Effector memory CD8-positive, alpha-beta T cell (primary cell): ENCODE data around the gene APOL6.
"Not testable (repeated sequence)": the region's sequence is repeated elsewhere in the genome, so short reads cannot be mapped to it uniquely, and the experiment has no call there.

Source experiments
- ATAC-seq: fragments of 150-1000 bp; cut with Tn5 transposase; replicated peaks from 2 replicates; pipeline ENCODE4 v1.10.0; 2021; ENCODE audit warnings: mild to moderate bottlenecking, moderate library complexity
- DNase-seq, 3 experiments: peaks; one replicate each; pipeline ENCODE4 v3.0.0; 2021
- H3K27ac Mint-ChIP-seq, 2 donors: one replicate each; pipeline ENCODE4 v1.8.0; 2022; ENCODE audit warnings: mild to moderate bottlenecking in 2 of 2, mixed read lengths in 2 of 2, moderate library complexity in 2 of 2
- H3K27me3 Mint-ChIP-seq, 2 donors: one replicate each; pipeline ENCODE4 v1.8.0; 2022; ENCODE audit warnings: mixed read lengths in 2 of 2
- H3K36me3 Mint-ChIP-seq: one replicate; pipeline ENCODE4 v1.8.0; 2022; ENCODE audit warnings: mild to moderate bottlenecking, moderate library complexity, mixed read lengths; ENCODE audit not compliant: insufficient read depth
- H3K4me1 Mint-ChIP-seq, 2 donors: one replicate each; pipeline ENCODE4 v1.8.0; 2022; ENCODE audit warnings: low read depth in 2 of 2, mixed read lengths in 2 of 2
- H3K4me3 Mint-ChIP-seq, 2 donors: one replicate each; pipeline ENCODE4 v1.8.0; 2022; ENCODE audit warnings: mild to moderate bottlenecking in 2 of 2, mixed read lengths in 2 of 2, moderate library complexity in 2 of 2
- H3K9me3 Mint-ChIP-seq, 2 donors: one replicate each; pipeline ENCODE4 v1.8.0; 2022; ENCODE audit warnings: mixed read lengths in 2 of 2

The APOL6 gene

DNA sequence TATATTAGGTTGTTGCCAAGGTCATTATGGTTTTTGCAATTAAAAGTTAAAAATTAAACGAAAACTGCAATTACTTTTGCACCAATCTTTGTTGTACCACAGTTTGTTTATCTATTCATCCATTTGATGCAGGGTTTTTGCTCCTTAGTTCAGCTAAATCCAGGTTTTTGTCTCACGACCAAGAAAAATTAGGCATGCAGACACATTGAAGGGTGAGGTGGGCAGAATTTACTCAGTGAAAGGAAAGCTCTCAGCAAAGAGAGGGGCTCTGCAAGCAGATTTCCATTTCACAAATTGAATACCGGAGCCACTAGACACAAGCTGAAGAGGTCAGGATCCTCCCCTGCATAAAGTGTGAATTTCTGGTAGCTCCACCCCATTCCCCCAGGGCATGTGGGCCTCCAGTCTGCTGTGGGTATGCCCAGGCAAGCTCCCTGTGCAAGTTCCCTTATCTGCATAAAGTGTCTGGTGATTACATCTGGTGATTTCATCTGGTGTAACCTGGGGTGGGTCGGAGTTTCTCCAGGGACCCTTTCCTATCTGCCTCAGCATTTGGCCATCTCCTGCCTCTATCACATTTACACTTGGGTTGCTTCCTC is 33.3 kb downstream of the APOL6 start:
- no peaks in the 10 kb centered on the region for H3K9me3 Mint-ChIP-seq

DNA sequence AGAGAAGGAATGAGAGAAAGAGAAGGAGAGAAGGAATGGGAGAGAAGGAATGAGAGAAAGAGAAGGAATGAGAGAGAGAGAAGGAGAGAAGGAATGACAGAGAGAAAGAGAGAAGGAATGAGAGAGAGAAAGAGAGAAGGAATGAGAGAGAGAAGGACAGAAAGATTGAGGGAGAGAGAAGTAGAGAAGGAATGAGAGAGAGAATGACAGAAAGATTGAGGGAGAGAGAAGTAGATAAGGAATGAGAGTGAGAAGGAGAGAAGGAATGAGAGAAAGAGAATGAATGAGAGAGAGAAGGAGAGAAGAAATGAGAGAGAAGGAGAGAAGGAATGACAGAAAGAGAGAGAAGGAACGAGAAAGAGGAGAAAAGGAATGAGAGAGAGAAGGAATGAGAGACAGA is 35.3 kb downstream of the APOL6 start:
- Mint-ChIP-seq H3K4me3 (no peak overlapping the region), H3K9me3 (no peaks in the 10 kb centered on the region), H3K27ac (peak overlapping the region in 1 of 2 donors; percentile 63), H3K4me1 (peaks cover 0 to 4% of the 10 kb centered on the region in 2 donors), H3K27me3 (peaks cover 0 to 12% of the 10 kb centered on the region in 2 donors), H3K36me3 (peaks cover 6% of the 10 kb centered on the region)
- ATAC-seq = no peak
- DNase-seq = no peak

More for the DNA sequence above, 33.3 kb downstream of the APOL6 start:
- ATAC-seq (no peak), DNase-seq (no peak)
- peaks cover 9% of the 10 kb centered on the region for H3K36me3 Mint-ChIP-seq
- H3K27me3 Mint-ChIP-seq = peaks cover 0 to 12% of the 10 kb centered on the region in 2 donors
- H3K27ac Mint-ChIP-seq = peak overlapping the region in 1 of 2 donors; percentile 69
- no peak overlapping the region for H3K4me3 Mint-ChIP-seq
- peaks cover 0 to 4% of the 10 kb centered on the region in 2 donors for H3K4me1 Mint-ChIP-seq

DNA sequence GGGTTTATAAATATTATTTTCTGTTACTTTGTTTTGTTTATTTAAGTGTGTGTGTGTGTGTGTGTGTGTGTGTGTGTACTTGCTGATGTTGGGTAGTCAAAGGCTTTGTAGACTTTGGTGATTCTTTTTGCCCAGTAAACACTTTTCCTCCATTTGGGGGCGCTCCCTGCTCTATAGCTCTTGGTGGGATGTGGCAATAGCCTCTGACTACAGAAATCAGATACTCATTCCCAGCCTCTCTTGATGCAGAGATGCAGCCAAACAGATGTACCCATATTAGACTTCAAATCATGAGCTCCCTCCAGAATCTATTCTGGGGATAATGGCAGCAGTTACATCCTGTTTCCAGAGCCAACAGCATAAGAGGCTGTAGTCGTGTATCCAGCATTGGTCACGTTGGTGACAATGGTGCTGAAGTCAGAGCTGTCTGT is 36.0 kb downstream of the APOL6 start:
- Mint-ChIP-seq H3K27ac (no peak overlapping the region), H3K9me3 (no peaks in the 10 kb centered on the region), H3K4me3 (no peak overlapping the region), H3K4me1 (peaks cover 0 to 4% of the 10 kb centered on the region in 2 donors), H3K36me3 (peaks cover 6% of the 10 kb centered on the region), H3K27me3 (peaks cover 0 to 12% of the 10 kb centered on the region in 2 donors)
- DNase-seq (no peak), ATAC-seq (no peak)

DNA sequence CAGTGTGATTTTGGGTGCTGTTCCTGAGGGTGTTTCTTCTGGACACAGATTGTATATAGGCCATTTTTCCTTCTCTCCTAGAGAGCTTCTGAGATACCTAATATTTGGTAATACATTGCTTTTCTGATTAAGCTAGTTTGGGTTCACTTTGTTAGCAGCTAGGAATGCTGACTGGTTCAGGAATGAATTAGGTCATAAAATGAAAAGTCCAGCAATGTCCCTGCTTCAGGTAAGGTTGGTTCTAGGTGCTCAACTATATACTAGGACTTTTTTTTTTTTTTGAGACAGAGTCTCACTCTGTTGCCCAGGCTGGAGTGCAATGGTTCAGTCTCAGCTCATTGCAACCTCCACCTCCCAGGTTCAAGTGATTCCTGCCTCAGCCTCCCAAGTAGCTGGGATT is 36.5 kb downstream of the APOL6 start:
- no peak overlapping the region for H3K27ac Mint-ChIP-seq
- no peaks in the 10 kb centered on the region for H3K9me3 Mint-ChIP-seq
- ATAC-seq (no peak), DNase-seq (no peak)
- peaks cover 6% of the 10 kb centered on the region for H3K36me3 Mint-ChIP-seq
- H3K4me3 Mint-ChIP-seq = no peak overlapping the region
- H3K27me3 Mint-ChIP-seq = peaks cover 0 to 12% of the 10 kb centered on the region in 2 donors
- peaks cover 0 to under 1% of the 10 kb centered on the region in 2 donors for H3K4me1 Mint-ChIP-seq

DNA sequence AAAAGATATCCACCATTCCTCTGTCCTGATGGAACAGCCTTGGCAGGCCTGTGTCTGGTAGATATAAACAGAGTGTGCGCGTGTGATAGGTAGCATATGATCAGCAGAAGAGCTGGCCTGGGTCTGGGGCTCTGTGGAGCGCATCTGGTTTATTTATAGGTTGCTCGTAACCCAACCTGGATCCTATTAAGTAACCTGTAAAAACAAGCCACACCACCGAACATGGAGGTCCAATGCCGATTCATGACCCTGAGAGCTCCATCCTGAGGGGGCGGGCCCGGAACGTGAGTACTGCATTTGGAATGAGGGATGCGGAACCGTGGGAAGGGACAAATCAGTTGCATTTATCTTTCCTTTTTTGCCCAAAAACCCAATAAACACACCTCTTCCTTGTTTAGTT is 37.5 kb downstream of the APOL6 start:
- no peak for DNase-seq
- no peaks in the 10 kb centered on the region for H3K9me3 Mint-ChIP-seq
- peaks cover 0 to 12% of the 10 kb centered on the region in 2 donors for H3K27me3 Mint-ChIP-seq
- ATAC-seq = no peak
- H3K27ac Mint-ChIP-seq = no peak overlapping the region
- peaks cover 6% of the 10 kb centered on the region for H3K36me3 Mint-ChIP-seq
- H3K4me3 Mint-ChIP-seq = no peak overlapping the region
- H3K4me1 Mint-ChIP-seq = no peaks in the 10 kb centered on the region

DNA sequence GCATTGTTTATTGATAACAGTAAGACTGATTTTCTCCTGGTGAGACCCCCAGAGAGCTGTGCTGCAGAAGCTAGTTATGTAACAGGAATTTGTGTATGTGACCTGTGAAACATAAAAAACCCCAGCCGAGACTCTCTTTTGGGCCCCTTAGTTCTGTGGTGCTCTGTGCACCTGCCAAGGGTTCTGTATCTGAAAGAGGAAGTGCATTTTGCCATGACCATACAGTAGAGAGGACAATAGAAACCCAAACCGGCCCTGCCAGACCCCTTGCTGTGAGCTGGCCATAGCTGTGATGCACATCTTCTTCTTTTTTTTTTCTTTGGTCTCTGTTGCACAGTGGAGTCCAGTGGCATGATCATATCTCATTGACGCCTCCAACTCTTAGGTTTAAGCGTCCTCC is 38.1 kb downstream of the APOL6 start:
- Mint-ChIP-seq H3K27ac (no peak overlapping the region), H3K27me3 (peaks cover 0 to 12% of the 10 kb centered on the region in 2 donors), H3K36me3 (peaks cover 2% of the 10 kb centered on the region), H3K9me3 (no peaks in the 10 kb centered on the region), H3K4me3 (no peak overlapping the region), H3K4me1 (no peaks in the 10 kb centered on the region)
- no peak for DNase-seq
- no peak for ATAC-seq

DNA sequence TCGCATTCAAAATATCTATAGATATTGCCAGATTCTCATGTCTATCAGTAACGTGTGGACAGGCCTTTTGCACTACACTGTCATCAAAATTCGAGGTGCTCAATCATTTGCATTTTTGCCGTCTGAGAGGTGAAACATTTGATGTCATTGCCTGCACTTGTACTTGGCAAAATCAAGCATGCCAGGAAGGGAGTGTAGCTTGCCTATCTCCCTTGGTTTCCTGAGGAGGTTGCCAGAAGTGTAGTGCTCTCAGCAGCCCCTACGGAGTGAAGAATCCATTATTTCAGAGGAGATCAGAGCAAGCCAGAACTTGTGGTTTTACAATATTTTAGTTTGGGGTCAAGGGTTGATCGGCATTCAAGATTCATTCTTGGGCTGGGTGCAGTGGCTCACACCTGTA is 39.2 kb downstream of the APOL6 start:
- Mint-ChIP-seq H3K27ac (no peak overlapping the region), H3K9me3 (no peaks in the 10 kb centered on the region), H3K4me3 (no peak overlapping the region), H3K36me3 (no peaks in the 10 kb centered on the region), H3K27me3 (peaks cover 0 to 12% of the 10 kb centered on the region in 2 donors), H3K4me1 (no peaks in the 10 kb centered on the region)
- no peak for DNase-seq
- ATAC-seq = no peak

DNA sequence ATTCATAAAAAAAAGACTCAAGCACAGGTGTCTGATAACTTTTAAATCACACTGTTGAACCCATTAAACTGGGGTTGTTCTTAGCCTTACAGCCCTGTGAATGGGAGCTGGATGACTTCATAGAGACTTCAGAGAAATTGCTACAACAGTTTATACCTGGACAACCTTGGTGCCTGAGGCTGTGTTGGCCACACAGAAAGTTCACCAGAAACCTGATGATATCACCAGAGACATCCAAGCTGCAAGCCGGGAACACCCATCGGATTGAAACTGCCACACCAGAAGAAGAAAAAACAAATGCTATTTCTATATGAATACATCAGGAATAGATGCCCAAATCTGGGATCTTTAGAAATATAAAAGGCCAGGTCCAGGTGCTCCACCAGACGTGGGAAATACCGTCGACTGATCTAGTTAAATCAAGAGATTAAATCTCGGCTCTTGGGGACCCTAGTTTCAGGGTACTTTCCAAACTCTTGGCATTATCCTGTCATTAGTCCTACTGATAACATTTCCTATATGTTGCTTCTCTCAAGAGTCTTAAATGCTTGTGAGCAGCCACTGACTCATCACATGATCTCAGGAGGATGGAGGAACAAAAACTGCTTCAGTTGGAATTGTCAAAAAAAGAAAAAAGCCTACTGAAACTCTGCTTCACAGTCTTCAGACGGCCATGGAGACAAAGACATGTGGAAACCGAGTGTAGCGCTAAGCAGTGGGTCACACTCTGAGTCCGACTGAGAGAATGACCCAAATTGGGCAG is 40.8 kb downstream of the APOL6 start:
- no peak for DNase-seq
- H3K36me3 Mint-ChIP-seq = no peaks in the 10 kb centered on the region
- no peak overlapping the region for H3K27ac Mint-ChIP-seq
- H3K4me1 Mint-ChIP-seq = no peaks in the 10 kb centered on the region
- no peak overlapping the region for H3K4me3 Mint-ChIP-seq
- H3K27me3 Mint-ChIP-seq = peaks cover under 1 to 7% of the 10 kb centered on the region in 2 donors
- ATAC-seq = no peak
- H3K9me3 Mint-ChIP-seq = no peaks in the 10 kb centered on the region

DNA sequence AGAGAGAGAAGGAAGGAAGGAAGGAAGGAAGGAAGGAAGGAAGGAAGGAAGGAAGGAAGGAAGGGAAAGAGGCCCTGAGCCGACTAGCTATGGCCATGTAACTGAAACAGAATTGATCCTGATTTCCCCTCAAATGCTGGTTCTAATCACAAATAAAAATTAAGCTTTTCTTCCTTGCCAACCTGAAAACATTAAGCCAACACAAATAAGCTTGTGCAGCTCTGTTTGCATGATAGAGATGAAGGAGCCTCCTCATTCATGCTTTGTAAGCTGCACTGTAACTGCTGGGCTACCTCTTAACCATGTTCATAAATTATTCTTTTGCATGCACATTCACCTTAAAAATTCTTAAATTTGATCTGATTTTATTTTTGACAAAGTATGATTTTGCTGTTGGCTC is 41.8 kb downstream of the APOL6 start:
- H3K4me1 Mint-ChIP-seq = no peaks in the 10 kb centered on the region
- peaks cover 0 to 7% of the 10 kb centered on the region in 2 donors for H3K27me3 Mint-ChIP-seq
- no peaks in the 10 kb centered on the region for H3K9me3 Mint-ChIP-seq
- no peak overlapping the region for H3K27ac Mint-ChIP-seq
- DNase-seq (no peak), ATAC-seq (no peak)
- H3K36me3 Mint-ChIP-seq = no peaks in the 10 kb centered on the region
- H3K4me3 Mint-ChIP-seq = no peak overlapping the region

DNA sequence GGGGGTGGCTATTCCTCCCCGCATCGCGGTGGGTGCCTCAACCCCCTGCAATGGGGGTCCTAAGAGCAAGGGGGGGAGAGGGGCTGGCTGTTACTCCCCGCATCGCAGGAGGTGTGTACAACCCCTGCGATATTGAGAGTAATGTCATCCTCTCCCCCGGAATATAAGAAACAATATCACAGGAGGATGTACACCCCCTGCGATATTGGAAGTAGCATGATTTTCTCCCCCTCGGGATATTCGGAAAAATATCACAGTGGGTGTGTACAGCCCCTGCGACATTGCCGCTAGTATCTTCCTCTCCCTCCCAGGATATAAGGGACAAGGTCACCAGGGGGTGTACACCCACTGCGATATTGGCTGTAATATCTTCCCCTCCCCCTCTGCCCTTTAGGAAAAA is 47.0 kb downstream of the APOL6 start:
- no peak for ATAC-seq
- no peaks in the 10 kb centered on the region for H3K4me1 Mint-ChIP-seq
- DNase-seq = no peak
- no peaks in the 10 kb centered on the region for H3K9me3 Mint-ChIP-seq
- peaks cover 0 to 20% of the 10 kb centered on the region in 2 donors for H3K27me3 Mint-ChIP-seq
- H3K36me3 Mint-ChIP-seq = no peaks in the 10 kb centered on the region
- H3K4me3 Mint-ChIP-seq = no peak overlapping the region
- no peak overlapping the region for H3K27ac Mint-ChIP-seq

DNA sequence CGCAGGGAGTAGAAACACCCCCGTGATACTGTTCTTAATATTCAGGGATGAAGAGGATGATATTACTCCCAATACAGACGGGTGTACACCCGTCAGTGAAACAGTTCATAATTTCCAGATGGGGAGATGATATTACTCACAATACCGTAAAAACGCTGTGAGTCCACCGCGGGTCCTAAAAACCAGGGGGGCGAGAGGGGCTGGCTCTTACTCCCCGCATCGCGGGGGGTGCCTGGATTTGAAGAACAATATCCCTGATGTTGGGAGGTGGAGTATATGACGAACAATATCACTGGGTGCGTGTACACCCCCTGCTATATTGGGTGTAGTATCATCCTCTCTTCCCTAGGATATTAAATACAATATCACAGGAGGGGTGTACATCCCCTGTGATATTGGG is 48.9 kb downstream of the APOL6 start:
- Mint-ChIP-seq H3K27me3 (peaks cover 0 to 20% of the 10 kb centered on the region in 2 donors), H3K4me1 (no peaks in the 10 kb centered on the region), H3K4me3 (no peak overlapping the region), H3K9me3 (no peaks in the 10 kb centered on the region), H3K27ac (no peak overlapping the region), H3K36me3 (no peaks in the 10 kb centered on the region)
- DNase-seq (no peak), ATAC-seq (no peak)

DNA sequence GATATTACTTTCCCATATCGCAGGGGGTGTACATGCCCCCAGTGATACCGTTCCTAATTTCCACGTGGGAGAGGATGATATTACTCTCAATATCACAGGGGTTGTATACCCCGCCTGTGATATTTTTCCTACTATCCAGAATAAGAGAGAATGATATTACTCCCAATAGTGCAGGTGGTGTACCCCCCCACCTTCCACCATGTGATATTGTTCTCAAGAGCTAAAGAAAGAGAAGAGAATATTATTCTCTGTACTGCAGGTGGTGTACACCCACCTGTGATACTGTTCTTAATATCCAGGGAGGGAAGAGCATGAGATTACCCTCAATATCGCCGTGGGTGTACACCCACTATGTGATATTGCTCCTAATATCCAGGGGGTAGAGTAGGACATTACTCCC is 51.6 kb downstream of the APOL6 start:
- not testable (repeated sequence) for H3K9me3 Mint-ChIP-seq, DNase-seq, H3K36me3 Mint-ChIP-seq, H3K27ac Mint-ChIP-seq, ATAC-seq, H3K4me3 Mint-ChIP-seq, H3K4me1 Mint-ChIP-seq
- peaks cover 0 to 13% of the 10 kb centered on the region in 2 donors for H3K27me3 Mint-ChIP-seq

DNA sequence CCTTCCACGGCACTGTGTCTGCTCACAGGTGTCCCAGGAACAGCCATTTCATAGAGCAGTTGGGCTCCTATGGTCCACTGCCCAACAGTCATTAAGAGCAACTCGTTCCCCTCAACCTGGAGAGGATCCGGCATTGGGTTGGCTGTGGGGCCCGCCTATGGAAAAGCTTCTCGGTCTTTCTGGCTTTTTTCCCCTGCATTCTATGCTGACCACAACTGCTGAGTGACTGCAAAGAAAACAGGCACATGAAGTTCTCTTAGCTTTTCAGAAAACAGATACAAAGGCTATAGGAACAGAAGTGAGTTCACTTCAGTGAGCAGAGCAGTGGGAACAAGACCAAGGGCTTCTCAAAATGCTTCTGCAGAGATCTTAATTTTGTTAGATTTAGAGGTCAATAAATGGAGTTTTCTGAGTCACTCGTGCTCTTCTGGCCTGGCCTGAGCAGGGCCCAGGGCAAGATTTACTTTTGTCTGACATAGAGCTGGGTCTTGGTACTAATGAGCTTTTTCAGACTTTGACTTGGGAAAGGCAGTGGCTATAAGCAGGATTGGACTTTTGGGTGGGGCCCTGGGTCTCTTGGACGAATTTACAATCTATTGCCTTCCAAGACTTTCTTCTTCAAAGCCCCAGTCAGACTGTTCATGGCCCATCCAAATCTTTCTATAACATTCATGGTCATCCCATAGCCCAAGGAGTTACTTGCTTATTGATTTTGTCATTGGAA is 55.8 kb downstream of the APOL6 start:
- ATAC-seq (no peak), DNase-seq (no peak)
- Mint-ChIP-seq H3K27ac (no peak overlapping the region), H3K4me1 (no peaks in the 10 kb centered on the region), H3K27me3 (no peaks in the 10 kb centered on the region), H3K4me3 (no peak overlapping the region), H3K36me3 (peaks cover 4% of the 10 kb centered on the region), H3K9me3 (no peaks in the 10 kb centered on the region)

DNA sequence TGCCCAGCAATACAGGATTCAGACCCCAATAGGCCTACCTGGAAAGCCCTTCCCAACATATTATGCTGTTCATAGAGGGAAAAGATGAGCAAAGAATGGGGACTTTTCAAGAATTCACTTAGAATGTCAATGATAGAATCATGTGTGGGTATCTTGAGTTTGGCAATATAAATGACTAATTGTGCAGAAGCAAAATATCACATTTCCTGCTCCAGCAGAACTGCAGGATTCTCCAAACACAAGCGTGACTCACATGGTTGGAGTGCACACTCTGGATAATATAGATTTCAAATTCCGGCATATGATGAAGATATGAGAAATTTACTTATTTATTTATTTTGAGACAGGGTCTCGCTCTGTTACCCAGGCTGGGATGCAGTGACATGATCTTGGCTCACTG is 56.9 kb downstream of the APOL6 start:
- Mint-ChIP-seq H3K36me3 (peaks cover 4% of the 10 kb centered on the region), H3K27me3 (no peaks in the 10 kb centered on the region), H3K27ac (no peak overlapping the region), H3K9me3 (no peaks in the 10 kb centered on the region), H3K4me3 (no peak overlapping the region), H3K4me1 (no peaks in the 10 kb centered on the region)
- DNase-seq (no peak), ATAC-seq (no peak)
